Panc1 (cell line): ENCODE results near the gene TUBB1.

Source experiments
- CTCF ChIP-seq: fragments of 450-650 bp; IDR thresholded peaks from 2 replicates; pipeline ENCODE4 v1.5.1; 2017; ENCODE audit warnings: mild to moderate bottlenecking
- POLR2AphosphoS5 ChIP-seq: IDR thresholded peaks from 2 replicates; pipeline ENCODE4 v1.6.1; 2012; ENCODE audit warnings: mild to moderate bottlenecking, low read depth, low read length, moderate library complexity
- REST ChIP-seq, 2 experiments: IDR thresholded peaks; 2 replicates each; pipeline ENCODE4 v1.6.1; 2011 to 2012; ENCODE audit warnings: low read depth in 2 of 2, control low read depth in 1 of 2, low read length in 1 of 2, mild to moderate bottlenecking in 1 of 2, moderate library complexity in 1 of 2; ENCODE audit not compliant: insufficient read depth in 1 of 2
- SIN3A ChIP-seq: IDR thresholded peaks from 2 replicates; pipeline ENCODE4 v1.6.1; 2012; ENCODE audit warnings: low read depth, mild to moderate bottlenecking, low read length, moderate library complexity, borderline replicate concordance; ENCODE audit not compliant: insufficient read depth
- TCF7L2 ChIP-seq: IDR thresholded peaks from 2 replicates; pipeline ENCODE4 v1.6.1; 2011; ENCODE audit warnings: mild to moderate bottlenecking, low read depth, low read length, inconsistent platforms

GRCh38 chr20:59051666-59052185, 32.5 kb downstream of the TUBB1 start:
- no peak for TF ChIP-seq POLR2AphosphoS5
- no peak for TF ChIP-seq CTCF
- TF ChIP-seq REST (IDR thresholded peaks at IDR 0.05; ENCODE audit: insufficient read depth in 1 of 2, low read depth in 2 of 2, low read length in 1 of 2), result no peak
- TF ChIP-seq SIN3A, result no peak
- no peak for TF ChIP-seq TCF7L2
